WTC11 (cell line): ENCODE measurements around the gene ADAM22. TPM values are rescaled to one million over a fixed set of nuclear protein-coding genes. Genes with fewer than 3 reads are reported as not detected.

ENCODE experiments used
- ATAC-seq: fragments of 200-7000 bp; cut with Tn5 transposase; 2 replicates; pipeline ENCODE4 v1.10.0; 2021; ENCODE audit warnings: mild to moderate bottlenecking, moderate library complexity
- CTCF ChIA-PET: fragments of 300-600 bp; sonication (Branson Sonifier 250); formaldehyde crosslinking; loops from one replicate; lab custom pipeline; 2021; ENCODE audit warnings: antibody characterized with exemption; lab: Charles Lee
- POLR2A ChIA-PET: fragments of 350-600 bp; sonication (Branson Sonifier 250); formaldehyde crosslinking; loops from one replicate; lab custom pipeline; 2021; ENCODE audit warnings: antibody characterized with exemption; lab: Charles Lee
- DNase-seq: peaks from one replicate; pipeline ENCODE4 v3.0.0; 2021; ENCODE audit warnings: low spot score
- H3K27ac Mint-ChIP-seq: 2 replicates; pipeline ENCODE4 v1.8.0; 2021; ENCODE audit warnings: mixed read lengths
- H3K27me3 Mint-ChIP-seq: 2 replicates; pipeline ENCODE4 v1.8.0; 2021; ENCODE audit warnings: low read depth, mild to moderate bottlenecking, moderate library complexity, mixed read lengths
- H3K36me3 Mint-ChIP-seq: 2 replicates; pipeline ENCODE4 v1.8.0; 2021; ENCODE audit warnings: mixed read lengths
- H3K4me1 Mint-ChIP-seq: 2 replicates; pipeline ENCODE4 v1.8.0; 2022; ENCODE audit warnings: mixed read lengths
- H3K4me3 Mint-ChIP-seq: 2 replicates; pipeline ENCODE4 v1.8.0; 2021; ENCODE audit warnings: mild to moderate bottlenecking, moderate library complexity, mixed read lengths
- H3K9me3 Mint-ChIP-seq: 2 replicates; pipeline ENCODE4 v1.8.0; 2021; ENCODE audit warnings: mixed read lengths
- AR ChIP-seq: fragments of 250-450 bp; sonication (Bioruptor Pico); IDR thresholded peaks from 2 replicates; pipeline ENCODE4 v1.9.0; 2021; ENCODE audit warnings: mild to moderate bottlenecking
- ATF1 ChIP-seq: sonication (generic); formaldehyde crosslinking; IDR thresholded peaks from 2 replicates; pipeline ENCODE4 v1.8.1; 2023; ENCODE audit warnings: mild to moderate bottlenecking, moderate library complexity, missing genetic modification reagents
- ATF6 ChIP-seq: sonication (generic); formaldehyde crosslinking; IDR thresholded peaks from 2 replicates; pipeline ENCODE4 v1.8.1; 2023; ENCODE audit warnings: mild to moderate bottlenecking, missing genetic modification reagents
- CREM ChIP-seq: sonication (generic); formaldehyde crosslinking; IDR thresholded peaks from 2 replicates; pipeline ENCODE4 v1.8.1; 2022; ENCODE audit warnings: mild to moderate bottlenecking, missing genetic modification reagents, moderate library complexity
- E2F1 ChIP-seq: sonication (generic); formaldehyde crosslinking; IDR thresholded peaks from 2 replicates; pipeline ENCODE4 v1.8.0; 2022; ENCODE audit warnings: mild to moderate bottlenecking, missing genetic modification reagents
- FOXP1 ChIP-seq: sonication (generic); formaldehyde crosslinking; IDR thresholded peaks from 2 replicates; pipeline ENCODE4 v1.8.0; 2022; ENCODE audit warnings: missing genetic modification reagents, mild to moderate bottlenecking, moderate library complexity, borderline replicate concordance
- HMGXB4 ChIP-seq: sonication (generic); formaldehyde crosslinking; IDR thresholded peaks from 2 replicates; pipeline ENCODE4 v1.8.1; 2023; ENCODE audit warnings: mild to moderate bottlenecking, moderate library complexity, missing genetic modification reagents
- JAZF1 ChIP-seq: fragments of 250-450 bp; sonication (Bioruptor Pico); IDR thresholded peaks from 2 replicates; pipeline ENCODE4 v1.9.0; 2021; ENCODE audit warnings: moderate library complexity, mild to moderate bottlenecking, inconsistent platforms
- NFATC4 ChIP-seq: fragments of 250-450 bp; sonication (Bioruptor Pico); IDR thresholded peaks from 2 replicates; pipeline ENCODE4 v1.9.0; 2021; ENCODE audit warnings: mild to moderate bottlenecking
- NFE2L1 ChIP-seq: sonication (generic); formaldehyde crosslinking; IDR thresholded peaks from 2 replicates; pipeline ENCODE4 v1.8.1; 2023; ENCODE audit warnings: missing genetic modification reagents
- NR2C2 ChIP-seq: sonication (generic); formaldehyde crosslinking; IDR thresholded peaks from 2 replicates; pipeline ENCODE4 v1.8.0; 2022; ENCODE audit warnings: mild to moderate bottlenecking, missing genetic modification reagents
- PRDM15 ChIP-seq: sonication (generic); formaldehyde crosslinking; IDR thresholded peaks from 2 replicates; pipeline ENCODE4 v1.8.0; 2022; ENCODE audit warnings: missing genetic modification reagents
- TEAD4 ChIP-seq: sonication (generic); formaldehyde crosslinking; IDR thresholded peaks from 2 replicates; pipeline ENCODE4 v1.8.0; 2022; ENCODE audit warnings: mild to moderate bottlenecking, missing genetic modification reagents
- ZBTB43 ChIP-seq: sonication (generic); formaldehyde crosslinking; IDR thresholded peaks from 2 replicates; pipeline ENCODE4 v1.8.1; 2023; ENCODE audit warnings: mild to moderate bottlenecking, missing genetic modification reagents
- ZNF138 ChIP-seq: sonication (generic); formaldehyde crosslinking; conservative IDR thresholded peaks from 2 replicates; pipeline ENCODE4 v1.8.1; 2022; ENCODE audit warnings: mild to moderate bottlenecking, moderate library complexity, missing genetic modification reagents
- ZNF263 ChIP-seq: sonication (generic); formaldehyde crosslinking; IDR thresholded peaks from 2 replicates; pipeline ENCODE4 v1.8.1; 2022; ENCODE audit warnings: low read depth, mild to moderate bottlenecking, moderate library complexity, missing genetic modification reagents
- ZNF671 ChIP-seq: fragments of 250-450 bp; sonication (Bioruptor Pico); IDR thresholded peaks from 2 replicates; pipeline ENCODE4 v1.8.0; 2021; ENCODE audit warnings: mild to moderate bottlenecking
- total RNA-seq: library from RNA; stranded (reverse); gene quantifications from 3 replicates; pipeline ENCODE4 v1.2.3, GENCODE V29; 2021

ADAM22 gene
- total RNA-seq, 1 experiment from 2014 or later = 12.4 TPM

- peaks cover 7% of the 10 kb centered on the region; the same call in 1 of the 2 replicates for H3K4me1 Mint-ChIP-seq
- no peaks in the 10 kb centered on the region for H3K36me3 Mint-ChIP-seq
- H3K27ac Mint-ChIP-seq = peak overlapping the region; percentile 68
- ATAC-seq = peak; percentile 30; the same call in 1 of the 2 replicates
- DNase-seq = no peak
- ChIA-PET CTCF (no interaction called here), POLR2A (no interaction called here)
- H3K27me3 Mint-ChIP-seq = no peaks in the 10 kb centered on the region
- H3K4me3 Mint-ChIP-seq = no peak overlapping the region
- TF ChIP-seq HMGXB4 (CRISPR knock-in tag) (no peak), E2F1 (CRISPR knock-in tag) (no peak), ZBTB43 (CRISPR knock-in tag) (no peak), NFATC4 (CRISPR knock-in tag) (no peak), ATF1 (no peak), NFE2L1 (CRISPR knock-in tag) (no peak), NR2C2 (CRISPR knock-in tag) (no peak), TEAD4 (CRISPR knock-in tag) (no peak)
- TF ChIP-seq, all 79 proteins: peak for 0
- peaks cover 6% of the 10 kb centered on the region for H3K9me3 Mint-ChIP-seq
These were observed 206.9 kb downstream of the ADAM22 start for GRCh38 chr7:88140947-88141346.

- no peaks in the 10 kb centered on the region for H3K27me3 Mint-ChIP-seq
- H3K27ac Mint-ChIP-seq = no peak overlapping the region
- CTCF ChIA-PET = no interaction called here
- peaks cover 7% of the 10 kb centered on the region; the same call in 1 of the 2 replicates for H3K4me1 Mint-ChIP-seq
- H3K9me3 Mint-ChIP-seq = peaks cover 6% of the 10 kb centered on the region
- TF ChIP-seq TEAD4 (CRISPR knock-in tag) = no peak
- no peak for TF ChIP-seq NFE2L1 (CRISPR knock-in tag)
- TF ChIP-seq CREM (CRISPR knock-in tag) = no peak
- no peak for TF ChIP-seq ATF6 (CRISPR knock-in tag)
- no peak for TF ChIP-seq JAZF1 (CRISPR knock-in tag)
- TF ChIP-seq ZNF263 (CRISPR knock-in tag) = no peak
- TF ChIP-seq, all 79 proteins: peak for 0
- ATAC-seq = no peak
- DNase-seq = no peak
- H3K36me3 Mint-ChIP-seq = no peaks in the 10 kb centered on the region
- POLR2A ChIA-PET = no interaction called here
- H3K4me3 Mint-ChIP-seq = no peak overlapping the region
These were observed 207.4 kb downstream of the ADAM22 start for GRCh38 chr7:88141479-88141878.

GRCh38 chr7:88141953-88142352 lies 207.9 kb downstream of the ADAM22 start:
- ATAC-seq = no peak
- H3K27ac Mint-ChIP-seq = no peak overlapping the region
- H3K4me1 Mint-ChIP-seq = peaks cover 7% of the 10 kb centered on the region; the same call in 1 of the 2 replicates
- no peak for DNase-seq
- no peaks in the 10 kb centered on the region for H3K36me3 Mint-ChIP-seq
- H3K9me3 Mint-ChIP-seq = peaks cover 6% of the 10 kb centered on the region
- H3K4me3 Mint-ChIP-seq = no peak overlapping the region
- no peak for TF ChIP-seq FOXP1 (CRISPR knock-in tag)
- TF ChIP-seq ZNF138 (CRISPR knock-in tag) = no peak
- no peak for TF ChIP-seq PRDM15 (CRISPR knock-in tag)
- no peak for TF ChIP-seq ZNF671 (CRISPR knock-in tag)
- no peak for TF ChIP-seq AR (CRISPR knock-in tag)
- ChIA-PET CTCF (interaction anchor here (1.1 kb wide), 2 partner anchors 28 to 30 kb away, joined by 3 to 6 read pairs; no protein-coding TSS in a partner anchor), POLR2A (no interaction called here)
- H3K27me3 Mint-ChIP-seq = no peaks in the 10 kb centered on the region
